Measurements from ENCODE around the gene ARHGAP40. TPM values are rescaled to one million over a fixed set of nuclear protein-coding genes. Genes with fewer than 3 reads are reported as not detected.
A peak's percentile ranks its signal among the peaks of the same experiment; 100 is the strongest.

The ARHGAP40 gene
- total and polyA plus RNA-seq, 2 of the 13 experiments (the other 11 are each of a cell fraction or from before 2014, with no cell fraction given): 0.75 to 2.1 TPM

GRCh38 chr20:38645980-38646858 is 44.6 kb downstream of the ARHGAP40 start (continued):
- TF ChIP-seq ZBTB1 (CRISPR knock-in tag; IDR thresholded peaks at IDR 0.05; ENCODE audit: borderline replicate concordance) (no peak), SNAPC5 (CRISPR knock-in tag; IDR thresholded peaks at IDR 0.05; ENCODE audit: borderline replicate concordance) (no peak), SAFB2 (CRISPR knock-in tag; IDR thresholded peaks at IDR 0.05; ENCODE audit: borderline replicate concordance, low read depth) (peak; percentile 92), KMT2B (CRISPR knock-in tag; IDR thresholded peaks at IDR 0.05) (no peak), MAF1 (CRISPR knock-in tag; IDR thresholded peaks at IDR 0.05; ENCODE audit: borderline replicate concordance) (no peak), SP5 (CRISPR knock-in tag; IDR thresholded peaks at IDR 0.05; ENCODE audit: borderline replicate concordance, low read depth) (peak; percentile 97), ZBTB10 (CRISPR knock-in tag; IDR thresholded peaks at IDR 0.05; ENCODE audit: borderline replicate concordance) (no peak), FOXA1 (IDR thresholded peaks at IDR 0.05) (no peak), FOXA1 (CRISPR knock-in tag; IDR thresholded peaks at IDR 0.05) (peak; percentile 23; the same call in 1 of the 2 replicates), PRPF4 (IDR thresholded peaks at IDR 0.05; ENCODE audit: low read depth, low read length, poor library complexity, severe bottlenecking) (no peak), ZMYM3 (CRISPR knock-in tag; IDR thresholded peaks at IDR 0.05) (no peak), ZSCAN12 (CRISPR knock-in tag; IDR thresholded peaks at IDR 0.05) (no peak), ZFP41 (CRISPR knock-in tag; IDR thresholded peaks at IDR 0.05; ENCODE audit: borderline replicate concordance) (no peak), RFXANK (CRISPR knock-in tag; IDR thresholded peaks at IDR 0.05) (no peak), POLR2A (IDR thresholded peaks at IDR 0.05; ENCODE audit: insufficient read depth in 1 of 2, low read depth in 2 of 2, low read length in 2 of 2) (no peak), ZNF382 (CRISPR knock-in tag; IDR thresholded peaks at IDR 0.05; ENCODE audit: borderline replicate concordance) (no peak), GMEB1 (CRISPR knock-in tag; IDR thresholded peaks at IDR 0.05; ENCODE audit: borderline replicate concordance) (no peak), ARNT2 (CRISPR knock-in tag; IDR thresholded peaks at IDR 0.05; ENCODE audit: low read depth) (peak; percentile 94), SP2 (CRISPR knock-in tag; IDR thresholded peaks at IDR 0.05) (no peak), TIGD3 (CRISPR knock-in tag; IDR thresholded peaks at IDR 0.05; ENCODE audit: borderline replicate concordance) (no peak), ZNF33B (CRISPR knock-in tag; IDR thresholded peaks at IDR 0.05) (0 out of 2 replicates have a peak, but pooled peaks have one; percentile 49), HBP1 (CRISPR knock-in tag; IDR thresholded peaks at IDR 0.05; ENCODE audit: low read depth) (no peak), THAP11 (CRISPR knock-in tag; IDR thresholded peaks at IDR 0.05) (peak; percentile 41; the same call in 1 of the 2 replicates), ATAD3A (CRISPR knock-in tag; IDR thresholded peaks at IDR 0.05) (no peak)
